Right ventricle myocardium inferior (tissue), 1 donor: ENCODE data around the gene SMC1B. TPM values are rescaled to one million over a fixed set of nuclear protein-coding genes. Genes with fewer than 3 reads are reported as not detected.

Source experiments
- ATAC-seq: fragments of 200-7000 bp; cut with Tn5 transposase; one replicate; pipeline ENCODE4 v1.9.1; 2020; ENCODE audit warnings: mild to moderate bottlenecking, moderate library complexity
- DNase-seq: peaks from one replicate; pipeline ENCODE4 v3.0.0; 2021; ENCODE audit errors: missing footprints
- intact Hi-C: fragments of 100-400 bp; cut with DNase I; formaldehyde crosslinking; loops from one replicate; pipeline ENCODE4 v1.11.0; 2022
- total RNA-seq: library from RNA; stranded (reverse); fragmentation: NEBNext Ultra II Directional; extraction: Animal tissue kit (Norgen Biotek cat#: 25700); gene quantifications from one replicate; pipeline ENCODE4 v1.2.1, GENCODE V29; 2021
- donor health status: DM: no; HTN: yes; CAD: no; lungs with severe emphysema.

Gene SMC1B
- total RNA-seq, 1 donor from 2014 or later = not detected

GRCh38 chr22:45425101-45425500, 11.7 kb upstream of the SMC1B start:
- no peak for DNase-seq
- no peak for ATAC-seq
- intact Hi-C loops = no loop called here

GRCh38 chr22:45424241-45424731, 10.9 kb upstream of the SMC1B start:
- DNase-seq = peak; percentile 79
- peak; percentile 58 for ATAC-seq
- intact Hi-C loops = no loop called here

- no peak for DNase-seq
- no peak for ATAC-seq
- intact Hi-C loops = no loop called here
Observed at GRCh38 chr22:45423524-45423923, 10.1 kb upstream of the SMC1B start.

- DNase-seq = no peak
- no peak for ATAC-seq
- intact Hi-C loops = no loop called here
Observed at GRCh38 chr22:45422237-45422983, 9.0 kb upstream of the SMC1B start.

- intact Hi-C loops = no loop called here
- no peak for DNase-seq
- no peak for ATAC-seq
Observed at GRCh38 chr22:45421349-45422055, 8.1 kb upstream of the SMC1B start.

DNA sequence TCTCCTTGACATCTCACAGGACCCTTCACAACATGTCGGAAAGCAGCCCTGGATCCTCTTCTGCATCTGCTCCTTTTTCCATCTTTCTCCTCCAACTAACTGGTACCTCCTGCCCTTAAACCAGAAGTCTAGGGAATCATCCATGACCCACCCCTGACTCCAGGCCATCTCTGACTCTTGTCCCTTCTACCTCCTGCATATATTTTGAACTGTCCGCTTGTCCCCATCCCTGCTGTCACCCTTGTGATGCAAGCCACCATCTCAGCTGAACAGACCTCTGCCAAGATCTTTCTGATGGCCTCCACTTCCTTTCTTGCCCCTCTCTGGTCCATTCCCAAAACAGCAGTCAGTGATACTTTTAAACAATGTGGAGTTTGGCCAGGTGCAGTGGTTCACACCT, 7.1 kb upstream of the SMC1B start:
- intact Hi-C loops = no loop called here
- DNase-seq (no peak), ATAC-seq (no peak)

GRCh38 chr22:45420011-45420410, 6.6 kb upstream of the SMC1B start:
- intact Hi-C loops = no loop called here
- no peak for ATAC-seq
- DNase-seq = no peak

DNA sequence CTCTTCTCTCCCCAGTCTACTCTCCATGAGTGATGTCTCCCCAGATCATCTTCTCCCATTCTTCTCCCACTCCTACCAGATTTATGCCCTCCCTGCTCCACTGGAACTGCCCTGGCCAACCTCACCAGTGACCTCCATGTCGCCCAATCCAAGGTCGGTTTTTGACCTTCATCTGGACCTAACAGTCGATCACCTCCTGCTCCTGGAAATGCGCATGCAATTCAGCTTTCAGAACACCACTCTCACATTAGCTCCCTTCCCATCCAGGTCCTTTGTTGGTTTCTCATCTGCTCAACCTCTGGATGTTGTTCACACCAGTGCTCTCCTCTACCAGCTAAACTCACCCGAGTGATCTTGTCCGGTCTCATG, 5.4 kb upstream of the SMC1B start:
- intact Hi-C loops = loop anchor here (10.0 kb wide), 1 partner anchor 256 kb away; the partner anchor contains the start of gene ATXN10
- DNase-seq (no peak), ATAC-seq (no peak)

DNA sequence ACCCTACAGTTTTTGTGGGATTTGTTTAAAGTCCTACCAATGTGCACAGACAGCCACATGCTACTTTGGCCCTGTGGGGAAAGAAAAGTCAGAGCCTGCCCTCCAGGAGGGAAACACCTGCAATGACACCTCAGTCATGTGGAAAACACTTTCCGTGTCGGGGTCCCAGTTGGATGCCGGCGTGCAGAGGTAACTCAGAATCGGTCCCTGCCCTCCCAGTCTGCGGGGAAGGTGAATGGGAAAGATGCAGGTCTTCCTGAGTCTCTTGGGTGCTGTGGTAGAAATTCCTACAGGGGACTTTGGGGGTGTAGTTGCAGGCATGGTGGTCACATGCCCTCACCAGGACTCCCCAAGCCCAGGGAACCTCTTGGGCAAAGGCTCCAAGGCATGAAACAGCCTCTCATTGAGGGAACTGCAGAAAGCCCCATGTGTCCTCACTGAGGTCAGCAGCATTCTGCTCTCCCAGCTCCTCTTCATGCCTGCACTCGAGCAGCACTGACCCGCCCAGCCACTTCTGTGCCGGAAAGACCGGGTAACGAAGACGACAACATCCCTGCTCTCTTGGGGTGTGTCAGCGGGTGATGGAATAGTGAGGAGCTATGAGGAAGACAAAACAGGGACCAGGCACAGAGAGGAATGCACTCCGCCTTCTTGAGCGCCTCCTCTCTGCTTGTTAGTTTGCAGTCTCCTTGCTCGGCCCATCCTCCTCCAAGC, 4.8 kb upstream of the SMC1B start:
- DNase-seq (no peak), ATAC-seq (no peak)
- intact Hi-C loops = loop anchor here (10.0 kb wide), 1 partner anchor 257 kb away; the partner anchor contains the start of gene ATXN10

DNA sequence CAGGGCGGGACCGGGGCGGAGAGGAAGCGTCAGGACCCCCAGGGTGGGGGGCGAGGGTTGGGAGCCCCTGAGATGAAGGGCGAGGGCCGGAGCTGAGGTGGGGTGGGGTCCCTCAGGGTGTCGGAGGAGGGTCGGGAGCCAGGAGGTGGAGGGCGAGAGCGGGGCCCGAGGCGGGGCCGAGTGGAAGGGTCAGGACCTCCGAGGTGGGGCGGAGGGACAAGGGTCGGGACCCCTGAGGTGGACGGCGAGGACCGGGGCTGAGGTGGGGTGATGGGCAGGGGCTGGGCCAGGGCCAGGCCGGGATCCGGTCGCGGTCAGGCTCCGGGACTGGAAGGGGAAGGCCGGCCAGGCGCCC, 409 bp downstream of the SMC1B start:
- intact Hi-C loops = loop anchor here (10.0 kb wide), 1 partner anchor 262 kb away; the partner anchor contains the start of gene ATXN10
- DNase-seq = no peak
- peak; percentile 10 for ATAC-seq

GRCh38 chr22:45407793-45408192, 5.6 kb downstream of the SMC1B start:
- ATAC-seq (no peak), DNase-seq (no peak)
- intact Hi-C loops = no loop called here

DNA sequence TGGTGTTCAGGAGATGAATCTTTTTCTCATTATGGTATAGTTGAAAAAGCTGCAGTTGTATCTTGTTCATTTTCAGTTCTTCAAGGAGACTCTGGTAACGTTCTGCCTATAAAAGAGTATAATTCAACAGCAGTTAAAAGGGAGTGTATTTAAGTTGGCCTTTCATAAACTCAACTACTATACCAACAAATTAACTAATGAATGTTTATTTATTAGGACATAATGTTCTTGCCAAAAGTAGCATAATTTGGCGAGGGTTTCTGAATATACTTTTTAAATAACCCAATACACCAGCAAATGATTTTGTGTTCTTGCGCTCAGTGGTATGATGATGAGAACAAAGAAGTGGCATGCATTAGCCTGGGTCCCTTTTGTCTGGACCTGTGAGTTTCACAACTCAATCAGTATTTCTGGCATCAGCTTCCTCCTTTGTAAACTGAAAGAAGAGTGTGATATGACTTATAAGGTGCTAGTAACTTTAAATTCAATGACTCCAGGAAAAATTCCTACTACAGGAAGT, 10.9 kb downstream of the SMC1B start:
- DNase-seq (no peak), ATAC-seq (no peak)
- intact Hi-C loops = no loop called here

DNA sequence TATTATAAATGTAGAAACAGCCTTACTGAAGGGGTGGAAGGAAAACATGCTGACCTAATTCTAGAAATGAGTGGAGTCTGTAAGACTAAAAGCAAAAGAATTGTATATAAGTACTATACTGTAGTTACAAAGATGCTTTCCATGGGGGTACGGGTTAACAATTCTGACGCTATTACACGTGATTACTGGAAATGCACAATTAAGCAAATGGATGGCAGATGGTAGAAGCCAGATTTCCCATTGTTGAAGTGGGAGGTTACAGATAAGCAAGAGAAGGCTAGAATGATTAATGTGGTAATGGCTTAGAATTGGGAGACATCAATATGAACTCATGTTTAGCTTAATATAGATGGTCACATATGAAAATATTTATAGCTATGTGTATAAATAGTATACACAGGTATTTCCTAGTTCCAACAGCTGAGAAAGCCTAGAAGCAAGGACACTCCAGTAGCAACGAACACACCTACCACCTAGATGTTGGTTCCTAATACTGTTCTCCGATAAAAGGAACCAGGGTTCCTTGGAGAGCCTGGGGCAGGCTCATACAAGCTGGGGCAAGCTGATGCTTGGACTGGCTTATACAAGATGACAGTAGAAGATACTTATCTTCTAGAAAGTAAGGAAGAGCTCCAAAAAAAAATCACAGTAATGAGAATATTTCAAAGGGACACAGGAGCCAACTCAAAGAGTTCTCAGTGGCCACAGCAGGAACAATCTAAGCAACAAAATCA, 13.5 kb downstream of the SMC1B start:
- no peak for ATAC-seq
- no peak for DNase-seq
- intact Hi-C loops = no loop called here

- DNase-seq (no peak), ATAC-seq (no peak)
- intact Hi-C loops = no loop called here
Observed at GRCh38 chr22:45398214-45398613, 15.2 kb downstream of the SMC1B start.

- DNase-seq (no peak), ATAC-seq (no peak)
- intact Hi-C loops = no loop called here
Observed at GRCh38 chr22:45397806-45398205, 15.6 kb downstream of the SMC1B start.

DNA sequence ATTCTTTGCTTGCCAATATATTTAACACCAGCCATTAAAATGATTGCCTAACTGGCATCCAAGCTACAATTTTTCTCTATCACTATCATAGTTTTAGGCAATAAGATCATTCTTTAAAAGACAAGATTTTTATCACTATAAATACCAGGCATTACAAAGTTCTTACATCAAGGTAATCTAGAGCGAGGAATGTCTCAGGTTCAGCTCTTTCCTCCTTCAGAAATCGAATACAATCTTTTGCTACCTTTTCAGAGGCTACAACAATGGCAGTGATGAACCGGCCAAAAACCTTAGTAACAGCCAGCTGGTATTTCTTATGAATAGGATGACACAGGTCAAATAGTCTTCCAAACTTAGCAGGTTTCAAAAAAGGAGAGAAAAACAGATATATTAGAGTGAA, 23.9 kb downstream of the SMC1B start:
- no peak for DNase-seq
- intact Hi-C loops = no loop called here
- no peak for ATAC-seq

- intact Hi-C loops = no loop called here
- ATAC-seq (no peak), DNase-seq (no peak)
Observed at GRCh38 chr22:45381348-45381747, 32.1 kb downstream of the SMC1B start.

DNA sequence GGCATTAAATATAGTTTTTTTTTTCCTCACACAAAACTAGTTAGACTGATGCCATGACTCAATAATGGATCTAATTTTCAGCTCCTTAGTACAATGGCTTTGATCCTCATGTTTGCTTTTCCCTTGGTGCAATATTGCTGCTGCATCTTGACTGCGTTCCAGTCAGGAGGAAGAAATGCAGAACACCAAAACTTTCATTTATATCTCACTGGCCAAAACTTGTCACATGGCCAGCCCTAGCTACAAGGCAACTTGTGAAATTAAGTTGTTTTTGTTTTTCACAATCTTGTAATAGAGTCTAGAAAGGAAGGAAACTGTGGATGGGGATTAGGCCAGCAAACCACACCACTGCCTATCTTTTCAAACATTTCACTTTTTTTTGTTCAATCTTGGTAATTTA, 36.7 kb downstream of the SMC1B start:
- DNase-seq (peak; percentile 70), ATAC-seq (peak; percentile 50)

GRCh38 chr22:45376009-45376408, 37.4 kb downstream of the SMC1B start:
- DNase-seq (no peak), ATAC-seq (no peak)
- intact Hi-C loops = no loop called here

More for the DNA sequence above, 36.7 kb downstream of the SMC1B start:
- intact Hi-C loops = no loop called here
